ENCODE results near the gene CASKIN1. TPM values are rescaled to one million over a fixed set of nuclear protein-coding genes. Genes with fewer than 3 reads are reported as not detected.

Gene CASKIN1
- total RNA-seq, 1 experiment from 2014 or later, result 7.9 TPM

GRCh38 chr16:2186505-2186904 is 9.9 kb downstream of the CASKIN1 start:
- no peak overlapping the region for H3K18ac ChIP-seq (ENCODE audit: insufficient read length, low read depth, low read length)
- H2BK20ac ChIP-seq (ENCODE audit: low read depth, low read length, poor library complexity, severe bottlenecking), result no peak overlapping the region
- no peak overlapping the region for H2BK5ac ChIP-seq (ENCODE audit: insufficient read length, low read length)
- no peaks in the 10 kb centered on the region for H3K79me1 ChIP-seq (ENCODE audit: insufficient read depth, low read depth, low read length, poor library complexity, severe bottlenecking)
- Mint-ChIP-seq H3K36me3 (ENCODE audit: insufficient read depth in 1 of 3, low read depth in 3 of 3) (peaks cover 0 to 9% (median 4%) of the 10 kb centered on the region in 3 experiments; a peak in 3 of 7 replicates), H3K9me3 (no peaks in the 10 kb centered on the region), H3K27ac (no peak overlapping the region), H3K27me3 (ENCODE audit: low read depth) (no peaks in the 10 kb centered on the region; the same call in 1 of the 2 replicates), H3K4me1 (peaks cover 3 to 9% of the 10 kb centered on the region in 2 experiments), H3K4me3 (no peak overlapping the region)
- H3K27me3 ChIP-seq (ENCODE audit: insufficient read depth, low read length), result no peaks in the 10 kb centered on the region
- H2BK15ac ChIP-seq (ENCODE audit: low read depth, low read length), result no peak overlapping the region
- H2BK12ac ChIP-seq (ENCODE audit: insufficient read length, low read depth, low read length), result no peak overlapping the region
- no peak overlapping the region for H2BK120ac ChIP-seq (ENCODE audit: low read depth, low read length, poor library complexity, severe bottlenecking)
- H3K79me2 ChIP-seq (ENCODE audit: insufficient read depth, low read length), result no peaks in the 10 kb centered on the region
- H3T11ph ChIP-seq (ENCODE audit: low read length), result no peak overlapping the region
- H4K8ac ChIP-seq (replicated peaks; ENCODE audit: insufficient read length, low read depth, low read length), result no peak overlapping the region
- no peaks in the 10 kb centered on the region for H3K9me3 ChIP-seq (ENCODE audit: control insufficient read depth, low read depth, low read length)
- H4K91ac ChIP-seq (ENCODE audit: insufficient read length, low read depth, low read length), result no peak overlapping the region
- H3K23me2 ChIP-seq (ENCODE audit: insufficient read length, low read depth, low read length, poor library complexity, severe bottlenecking), result no peaks in the 10 kb centered on the region
- no peak overlapping the region for H3K56ac ChIP-seq (ENCODE audit: insufficient read length, low read depth, low read length)
- H3K9ac ChIP-seq (ENCODE audit: extremely low read depth, insufficient read length, low read length), result no peak overlapping the region
- no peak overlapping the region for H3K4me2 ChIP-seq (ENCODE audit: insufficient read depth, insufficient read length, low read length)
- H3K4ac ChIP-seq (ENCODE audit: low read depth, low read length), result no peak overlapping the region
- no peak overlapping the region for H3K23ac ChIP-seq (ENCODE audit: insufficient read length, low read depth, low read length)
- H3K27ac ChIP-seq (ENCODE audit: insufficient read length, low read depth, low read length), result no peak overlapping the region
- WGBS (ENCODE audit: extremely low coverage, insufficient read length, low lambda C conversion rate), result no CpG with 5 or more reads among the region's 20 CpGs
- H3K4me1 ChIP-seq (ENCODE audit: insufficient read depth, low read length), result no peaks in the 10 kb centered on the region
- no peak overlapping the region for H2AFZ ChIP-seq (ENCODE audit: low read length)
- H4K5ac ChIP-seq (ENCODE audit: insufficient read length, low read depth, low read length), result no peak overlapping the region
- no peak for TF ChIP-seq CTCF (conservative IDR thresholded peaks at IDR 0.05)
- no peak overlapping the region for H3K14ac ChIP-seq (ENCODE audit: insufficient read depth, low read length)
- no peak for DNase-seq
- H2AK5ac ChIP-seq (ENCODE audit: insufficient read length, low read length), result no peak overlapping the region
- peaks cover 3% of the 10 kb centered on the region for H4K20me1 ChIP-seq (ENCODE audit: control insufficient read depth, insufficient read depth, insufficient read length)

All from H9 (cell line).